Measurements from ENCODE around the gene SLIT3. TPM values are rescaled to one million over a fixed set of nuclear protein-coding genes. Genes with fewer than 3 reads are reported as not detected.

Gene SLIT3
- total RNA-seq, 1 experiment from 2014 or later = 0.44 TPM

DNA sequence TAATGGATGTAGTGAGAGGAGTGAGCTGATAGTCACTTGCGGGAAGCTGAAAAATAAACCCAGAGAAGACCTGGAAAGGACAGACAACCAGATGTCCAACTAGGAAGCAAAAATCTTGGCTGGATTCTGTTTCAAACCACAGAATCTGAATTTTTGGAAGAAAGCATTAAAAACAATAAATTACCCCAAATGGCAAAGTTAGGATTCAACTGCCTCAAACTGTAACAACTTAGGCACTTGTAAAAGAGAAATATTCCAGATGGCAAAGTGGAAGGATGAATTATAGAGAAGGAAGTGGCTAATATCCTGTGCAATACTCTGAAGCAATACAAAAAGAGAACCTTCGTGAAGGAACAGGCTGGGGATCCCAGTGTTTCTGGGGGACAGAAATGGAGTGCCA lies 46.8 kb upstream of the SLIT3 start:
- H3K4me3 ChIP-seq (ENCODE audit: low read length) = no peak overlapping the region
- intact Hi-C loops (cut with micrococcal nuclease) = no loop called here
- BruUV-seq (replicated peaks) = no TSS peak
- no peaks in the 10 kb centered on the region for H3K9me3 ChIP-seq (ENCODE audit: low read length)
- ChIA-PET CTCF (no interaction called here), POLR2A (ENCODE audit: unreplicated experiment) (no interaction called here)
- no peak for ATAC-seq
- no peaks in the 10 kb centered on the region for H3K9me2 ChIP-seq (replicated peaks; ENCODE audit: low read length)
- no peak for DNase-seq
- H3K4me1 ChIP-seq (ENCODE audit: insufficient read depth, low read length) = peaks cover 36% of the 10 kb centered on the region
- H2AFZ ChIP-seq (ENCODE audit: low read length) = no peak overlapping the region
- TF ChIP-seq EZH2phosphoT487 (IDR thresholded peaks at IDR 0.05; ENCODE audit: borderline replicate concordance, low read length) = no peak
- no peak for TF ChIP-seq EZH2 (IDR thresholded peaks at IDR 0.05; ENCODE audit: low read length, unreplicated experiment)
- TF ChIP-seq, protein P1, sequence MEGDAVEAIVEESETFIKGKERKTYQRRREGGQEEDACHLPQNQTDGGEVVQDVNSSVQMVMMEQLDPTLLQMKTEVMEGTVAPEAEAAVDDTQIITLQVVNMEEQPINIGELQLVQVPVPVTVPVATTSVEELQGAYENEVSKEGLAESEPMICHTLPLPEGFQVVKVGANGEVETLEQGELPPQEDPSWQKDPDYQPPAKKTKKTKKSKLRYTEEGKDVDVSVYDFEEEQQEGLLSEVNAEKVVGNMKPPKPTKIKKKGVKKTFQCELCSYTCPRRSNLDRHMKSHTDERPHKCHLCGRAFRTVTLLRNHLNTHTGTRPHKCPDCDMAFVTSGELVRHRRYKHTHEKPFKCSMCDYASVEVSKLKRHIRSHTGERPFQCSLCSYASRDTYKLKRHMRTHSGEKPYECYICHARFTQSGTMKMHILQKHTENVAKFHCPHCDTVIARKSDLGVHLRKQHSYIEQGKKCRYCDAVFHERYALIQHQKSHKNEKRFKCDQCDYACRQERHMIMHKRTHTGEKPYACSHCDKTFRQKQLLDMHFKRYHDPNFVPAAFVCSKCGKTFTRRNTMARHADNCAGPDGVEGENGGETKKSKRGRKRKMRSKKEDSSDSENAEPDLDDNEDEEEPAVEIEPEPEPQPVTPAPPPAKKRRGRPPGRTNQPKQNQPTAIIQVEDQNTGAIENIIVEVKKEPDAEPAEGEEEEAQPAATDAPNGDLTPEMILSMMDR (conservative IDR thresholded peaks at IDR 0.05; ENCODE audit: low read depth, low read length) = no peak
- no peaks in the 10 kb centered on the region for H4K20me1 ChIP-seq (ENCODE audit: low read length)
- H3F3A ChIP-seq (ENCODE audit: low read length, unreplicated experiment) = peaks cover 4% of the 10 kb centered on the region
- H3K36me3 ChIP-seq (ENCODE audit: low read depth, low read length) = no peaks in the 10 kb centered on the region
- no peak overlapping the region for H3K4me2 ChIP-seq (ENCODE audit: low read length)
- H3K27me3 ChIP-seq (ENCODE audit: low read length) = peaks cover 9% of the 10 kb centered on the region; the same call in 1 of the 2 replicates
- no peak overlapping the region for H3K27ac ChIP-seq (ENCODE audit: low read length)
- H3K9ac ChIP-seq (ENCODE audit: low read length) = no peak overlapping the region
- H3K79me2 ChIP-seq (ENCODE audit: low read length) = no peaks in the 10 kb centered on the region

DNA sequence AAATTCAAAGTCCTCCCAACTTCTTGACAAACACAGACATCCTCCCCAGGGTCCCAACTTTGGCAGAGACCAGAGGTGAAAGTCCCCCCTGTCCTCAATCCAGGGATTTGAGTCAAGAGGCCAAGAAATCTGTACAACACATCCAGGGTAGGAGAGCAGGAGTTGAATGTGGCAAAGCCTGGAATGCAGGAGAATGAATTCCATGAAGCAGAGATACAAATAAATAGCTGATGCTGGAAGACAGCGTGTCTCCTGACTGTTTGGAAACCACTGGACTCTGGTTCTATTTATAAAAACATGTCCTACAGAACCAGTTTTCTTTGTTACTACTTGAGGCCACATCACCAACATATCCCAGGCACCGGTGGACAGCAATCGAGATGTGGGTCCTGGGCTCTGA lies 43.7 kb upstream of the SLIT3 start:
- H3K4me2 ChIP-seq (ENCODE audit: low read length) = no peak overlapping the region
- H3K79me2 ChIP-seq (ENCODE audit: low read length) = no peaks in the 10 kb centered on the region
- ChIA-PET POLR2A (ENCODE audit: unreplicated experiment) (no interaction called here), CTCF (no interaction called here)
- H3K9ac ChIP-seq (ENCODE audit: low read length) = no peak overlapping the region
- no peaks in the 10 kb centered on the region for H3K9me2 ChIP-seq (replicated peaks; ENCODE audit: low read length)
- no peak for ATAC-seq
- DNase-seq = no peak
- H3K4me3 ChIP-seq (ENCODE audit: low read length) = no peak overlapping the region
- TF ChIP-seq EZH2phosphoT487 (IDR thresholded peaks at IDR 0.05; ENCODE audit: borderline replicate concordance, low read length) = no peak
- no TSS peak for BruUV-seq (replicated peaks)
- H3K36me3 ChIP-seq (ENCODE audit: low read depth, low read length) = no peaks in the 10 kb centered on the region
- H3K9me3 ChIP-seq (ENCODE audit: low read length) = no peaks in the 10 kb centered on the region
- no peaks in the 10 kb centered on the region for H4K20me1 ChIP-seq (ENCODE audit: low read length)
- peaks cover 9% of the 10 kb centered on the region for H3K4me1 ChIP-seq (ENCODE audit: insufficient read depth, low read length)
- no peak overlapping the region for H3K27ac ChIP-seq (ENCODE audit: low read length)
- H3F3A ChIP-seq (ENCODE audit: low read length, unreplicated experiment) = no peaks in the 10 kb centered on the region
- no peak overlapping the region for H2AFZ ChIP-seq (ENCODE audit: low read length)
- intact Hi-C loops (cut with micrococcal nuclease) = no loop called here
- H3K27me3 ChIP-seq (ENCODE audit: low read length) = peaks cover 16% of the 10 kb centered on the region; the same call in 1 of the 2 replicates

DNA sequence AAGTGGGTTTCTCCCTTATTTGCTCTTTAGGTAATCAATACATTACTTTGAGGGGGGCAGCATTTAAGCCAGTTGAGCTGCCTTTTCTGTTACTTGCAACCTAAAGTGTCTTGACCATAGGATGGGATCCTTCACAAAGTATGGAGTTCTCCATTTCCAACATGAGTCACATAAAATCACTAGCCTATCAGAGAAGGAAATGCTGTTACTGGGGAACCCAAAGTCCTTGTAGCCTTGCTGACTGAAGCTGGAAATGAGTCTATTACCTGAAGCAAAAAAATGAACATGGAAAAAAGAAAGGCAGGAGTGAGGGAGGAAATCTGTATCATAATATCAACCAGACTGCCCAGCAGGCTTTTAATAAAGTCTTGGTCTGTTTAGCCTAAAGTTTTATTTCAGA lies 42.8 kb upstream of the SLIT3 start:
- H3K36me3 ChIP-seq (ENCODE audit: low read depth, low read length) = no peaks in the 10 kb centered on the region
- H3F3A ChIP-seq (ENCODE audit: low read length, unreplicated experiment) = no peaks in the 10 kb centered on the region
- H4K20me1 ChIP-seq (ENCODE audit: low read length) = no peaks in the 10 kb centered on the region
- no peaks in the 10 kb centered on the region for H3K9me2 ChIP-seq (replicated peaks; ENCODE audit: low read length)
- intact Hi-C loops (cut with micrococcal nuclease) = no loop called here
- BruUV-seq (replicated peaks) = no TSS peak
- H2AFZ ChIP-seq (ENCODE audit: low read length) = no peak overlapping the region
- ChIA-PET POLR2A (ENCODE audit: unreplicated experiment) (interaction anchor here (0.7 kb wide), 1 partner anchor 655 kb away, joined by 3 read pairs; no protein-coding TSS in a partner anchor), CTCF (no interaction called here)
- ATAC-seq (no peak), DNase-seq (peak; percentile 22)
- H3K9ac ChIP-seq (ENCODE audit: low read length) = no peak overlapping the region
- H3K79me2 ChIP-seq (ENCODE audit: low read length) = no peaks in the 10 kb centered on the region
- no peak overlapping the region for H3K27ac ChIP-seq (ENCODE audit: low read length)
- no peak overlapping the region for H3K4me3 ChIP-seq (ENCODE audit: low read length)
- no peak for TF ChIP-seq EZH2 (IDR thresholded peaks at IDR 0.05; ENCODE audit: low read length, unreplicated experiment)
- TF ChIP-seq, protein P1 (conservative IDR thresholded peaks at IDR 0.05; ENCODE audit: low read depth, low read length) = no peak
- no peak for TF ChIP-seq EZH2phosphoT487 (IDR thresholded peaks at IDR 0.05; ENCODE audit: borderline replicate concordance, low read length)
- H3K9me3 ChIP-seq (ENCODE audit: low read length) = no peaks in the 10 kb centered on the region
- H3K4me2 ChIP-seq (ENCODE audit: low read length) = no peak overlapping the region
- H3K27me3 ChIP-seq (ENCODE audit: low read length) = peaks cover 19% of the 10 kb centered on the region; the same call in 1 of the 2 replicates
- peaks cover 1% of the 10 kb centered on the region for H3K4me1 ChIP-seq (ENCODE audit: insufficient read depth, low read length)

Data from PC-3 (cell line).